CD1c-positive myeloid dendritic cell (primary cell): ENCODE measurements around the gene ARHGDIB.

Source experiments
- DNase-seq: peaks from one replicate; pipeline ENCODE4 v3.0.0-alpha.2; 2016; ENCODE audit errors: extremely low spot score

Gene ARHGDIB

GRCh38 chr12:14893506-14894250, 67.7 kb downstream of the ARHGDIB start:
- no peak for DNase-seq

- no peak for DNase-seq
Measured at GRCh38 chr12:14892726-14893505, 68.5 kb downstream of the ARHGDIB start.
